Suprapubic skin (tissue), 3 donors: ENCODE data around the gene PAK1.

Experiments
- POLR2A ChIP-seq, 2 donors: fragments of 450-650 bp; IDR thresholded peaks; one replicate each; pipeline ENCODE4 v1.6.1; 2017; ENCODE audit warnings: antibody characterized with exemption in 2 of 2, mild to moderate bottlenecking in 2 of 2, moderate library complexity in 2 of 2
- TF ChIP-seq, protein P1 (sequence below), 2 donors: fragments of 200-600 bp in 1 of 2; fragments of 450-650 bp in 1 of 2; sonication (generic) in 1 of 2; IDR thresholded peaks; one replicate each; pipeline ENCODE4 v1.5.1; 2016 to 2019; ENCODE audit warnings: antibody characterized with exemption in 2 of 2, mild to moderate bottlenecking in 1 of 2, moderate library complexity in 1 of 2

DNA sequence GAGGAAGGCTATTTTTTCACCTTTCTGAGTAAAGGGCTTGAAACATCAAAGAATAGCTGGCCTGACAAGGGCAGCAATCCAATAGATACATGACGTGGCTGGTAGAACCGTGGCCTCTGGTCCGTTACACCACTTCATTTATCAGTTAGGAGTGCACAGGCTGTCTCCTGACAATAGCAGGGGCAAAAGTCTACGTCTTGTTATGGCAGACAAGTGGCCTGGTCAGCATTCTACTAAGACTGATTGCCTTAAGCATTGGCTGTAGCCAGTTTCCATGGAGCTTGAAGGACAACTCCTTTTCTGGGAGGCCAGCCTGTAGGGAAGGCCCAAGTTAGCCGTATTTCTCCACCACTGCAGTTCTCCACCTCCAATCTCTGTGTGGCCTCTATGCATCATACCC is 163.2 kb downstream of the PAK1 start:
- TF ChIP-seq, protein P1, sequence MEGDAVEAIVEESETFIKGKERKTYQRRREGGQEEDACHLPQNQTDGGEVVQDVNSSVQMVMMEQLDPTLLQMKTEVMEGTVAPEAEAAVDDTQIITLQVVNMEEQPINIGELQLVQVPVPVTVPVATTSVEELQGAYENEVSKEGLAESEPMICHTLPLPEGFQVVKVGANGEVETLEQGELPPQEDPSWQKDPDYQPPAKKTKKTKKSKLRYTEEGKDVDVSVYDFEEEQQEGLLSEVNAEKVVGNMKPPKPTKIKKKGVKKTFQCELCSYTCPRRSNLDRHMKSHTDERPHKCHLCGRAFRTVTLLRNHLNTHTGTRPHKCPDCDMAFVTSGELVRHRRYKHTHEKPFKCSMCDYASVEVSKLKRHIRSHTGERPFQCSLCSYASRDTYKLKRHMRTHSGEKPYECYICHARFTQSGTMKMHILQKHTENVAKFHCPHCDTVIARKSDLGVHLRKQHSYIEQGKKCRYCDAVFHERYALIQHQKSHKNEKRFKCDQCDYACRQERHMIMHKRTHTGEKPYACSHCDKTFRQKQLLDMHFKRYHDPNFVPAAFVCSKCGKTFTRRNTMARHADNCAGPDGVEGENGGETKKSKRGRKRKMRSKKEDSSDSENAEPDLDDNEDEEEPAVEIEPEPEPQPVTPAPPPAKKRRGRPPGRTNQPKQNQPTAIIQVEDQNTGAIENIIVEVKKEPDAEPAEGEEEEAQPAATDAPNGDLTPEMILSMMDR (IDR thresholded peaks at IDR 0.05), result no peak
- TF ChIP-seq POLR2A (IDR thresholded peaks at IDR 0.05), result no peak
